Gastroesophageal sphincter (tissue), 3 donors: ENCODE results near the gene RMND5A.

Source experiments
- CTCF ChIP-seq, 4 experiments: fragments of 200-600 bp in 2 of 4; fragments of 450-650 bp in 2 of 4; sonication (generic) in 1 of 4; IDR thresholded peaks; one replicate each; pipeline ENCODE4 v1.5.1; 2017 to 2019; ENCODE audit warnings: antibody characterized with exemption in 4 of 4, mild to moderate bottlenecking in 2 of 4, moderate library complexity in 2 of 4
- EP300 ChIP-seq: sonication (generic); formaldehyde crosslinking; IDR thresholded peaks from one replicate; pipeline ENCODE4 v1.6.1; 2017; ENCODE audit warnings: antibody characterized with exemption, mild to moderate bottlenecking
- POLR2A ChIP-seq, 2 donors: fragments of 450-650 bp; IDR thresholded peaks; one replicate each; pipeline ENCODE4 v1.6.1; 2017; ENCODE audit warnings: antibody characterized with exemption in 2 of 2, mild to moderate bottlenecking in 2 of 2, moderate library complexity in 1 of 2
- POLR2AphosphoS5 ChIP-seq: sonication (generic); formaldehyde crosslinking; IDR thresholded peaks from one replicate; pipeline ENCODE4 v1.6.1; 2017; ENCODE audit warnings: antibody characterized with exemption

DNA sequence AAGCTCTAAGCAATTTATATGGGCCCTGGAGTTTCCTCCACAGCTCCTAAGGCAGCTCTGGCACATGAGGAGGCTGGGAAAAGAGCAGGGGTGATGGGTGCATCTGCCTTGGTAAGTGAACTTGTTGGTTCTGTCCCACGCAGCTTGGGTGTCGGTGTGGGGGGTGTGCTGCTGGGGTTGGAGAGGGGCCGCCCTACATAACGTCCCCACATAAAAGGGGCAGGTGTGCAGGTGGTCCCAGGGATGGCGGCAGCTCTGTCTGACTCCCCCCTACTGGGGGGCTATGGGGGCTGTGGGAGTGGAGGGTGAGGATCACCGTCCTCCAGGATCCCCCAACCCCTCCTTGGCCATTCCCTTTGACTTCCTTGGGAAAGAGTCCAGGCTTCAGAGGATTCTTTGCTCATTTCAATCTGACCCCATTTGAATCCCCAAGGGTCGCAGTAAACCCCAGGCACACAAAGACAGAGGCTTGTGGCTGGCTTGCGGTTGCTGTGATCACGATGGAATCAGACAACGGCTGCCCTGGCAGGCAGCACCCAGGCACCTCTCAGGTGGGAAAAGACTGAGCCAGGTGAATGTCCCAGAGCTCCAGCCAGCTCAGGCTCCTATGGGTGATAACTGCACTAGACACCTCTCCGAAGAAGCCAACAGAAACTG is 105.1 kb downstream of the RMND5A start:
- TF ChIP-seq CTCF (IDR thresholded peaks at IDR 0.05), result no peak
- TF ChIP-seq POLR2A (IDR thresholded peaks at IDR 0.05), result no peak
- TF ChIP-seq POLR2AphosphoS5, result no peak
- no peak for TF ChIP-seq EP300
